Measurements from ENCODE around the gene GPR150.
A peak's percentile ranks its signal among the peaks of the same experiment; 100 is the strongest.

GPR150 gene

GRCh38 chr5:95620030-95620869 is at the start of gene GPR150:
Gene GPR150, plus strand, starts transcription at chr5:95620087. Its CDS starts 189 bp downstream, at chr5:95620276.
- peak in 3 of 4 experiments; percentile 21 to 50 (median 37) for DNase-seq (ENCODE audit: low read depth in 4 of 4, low spot score in 1 of 4)

- no peak for DNase-seq (ENCODE audit: low read depth in 4 of 4, low spot score in 1 of 4)
Measured at GRCh38 chr5:95572016-95572415, 47.9 kb upstream of the GPR150 start.

GRCh38 chr5:95581576-95581975 is 38.3 kb upstream of the GPR150 start:
- no peak for DNase-seq (ENCODE audit: low read depth in 4 of 4, low spot score in 1 of 4)

- no peak for DNase-seq (ENCODE audit: low read depth in 4 of 4, low spot score in 1 of 4)
Measured at GRCh38 chr5:95583992-95584391, 35.9 kb upstream of the GPR150 start.

- DNase-seq (ENCODE audit: low read depth in 4 of 4, low spot score in 1 of 4): no peak
Measured at GRCh38 chr5:95590880-95591279, 29.0 kb upstream of the GPR150 start.

- no peak for DNase-seq (ENCODE audit: low read depth in 4 of 4, low spot score in 1 of 4)
Measured at GRCh38 chr5:95591490-95591901, 28.4 kb upstream of the GPR150 start.

GRCh38 chr5:95595289-95595931 is 24.5 kb upstream of the GPR150 start:
- DNase-seq (ENCODE audit: low read depth in 4 of 4, low spot score in 1 of 4): no peak

- DNase-seq (ENCODE audit: low read depth in 4 of 4, low spot score in 1 of 4): no peak
Measured at GRCh38 chr5:95599252-95599651, 20.6 kb upstream of the GPR150 start.

GRCh38 chr5:95600557-95600956 is 19.3 kb upstream of the GPR150 start:
- DNase-seq (ENCODE audit: low read depth in 4 of 4, low spot score in 1 of 4): no peak

- DNase-seq (ENCODE audit: low read depth in 4 of 4, low spot score in 1 of 4): no peak
Measured at GRCh38 chr5:95605786-95606185, 14.1 kb upstream of the GPR150 start.

- no peak for DNase-seq (ENCODE audit: low read depth in 4 of 4, low spot score in 1 of 4)
Measured at GRCh38 chr5:95606419-95606818, 13.5 kb upstream of the GPR150 start.

GRCh38 chr5:95609711-95610110 is 10.2 kb upstream of the GPR150 start:
- no peak for DNase-seq (ENCODE audit: low read depth in 4 of 4, low spot score in 1 of 4)

GRCh38 chr5:95610546-95610945 is 9.3 kb upstream of the GPR150 start:
- DNase-seq (ENCODE audit: low read depth in 4 of 4, low spot score in 1 of 4): no peak

- DNase-seq (ENCODE audit: low read depth in 4 of 4, low spot score in 1 of 4): no peak
Measured at GRCh38 chr5:95611396-95611795, 8.5 kb upstream of the GPR150 start.

- no peak for DNase-seq (ENCODE audit: low read depth in 4 of 4, low spot score in 1 of 4)
Measured at GRCh38 chr5:95613514-95613913, 6.4 kb upstream of the GPR150 start.

- DNase-seq (ENCODE audit: low read depth in 4 of 4, low spot score in 1 of 4): no peak
Measured at GRCh38 chr5:95615164-95615467, 4.8 kb upstream of the GPR150 start.

- no peak for DNase-seq (ENCODE audit: low read depth in 4 of 4, low spot score in 1 of 4)
Measured at GRCh38 chr5:95617057-95617456, 2.8 kb upstream of the GPR150 start.

- DNase-seq (ENCODE audit: low read depth in 4 of 4, low spot score in 1 of 4): no peak
Measured at GRCh38 chr5:95619096-95619495, 791 bp upstream of the GPR150 start.

GRCh38 chr5:95619514-95620029 is 315 bp upstream of the GPR150 start:
- no peak for DNase-seq (ENCODE audit: low read depth in 4 of 4, low spot score in 1 of 4)

- peak in 2 of 4 experiments; percentile 23 to 30 for DNase-seq (ENCODE audit: low read depth in 4 of 4, low spot score in 1 of 4)
Measured at GRCh38 chr5:95620870-95621838, 1.3 kb downstream of the GPR150 start.
